ENCODE results near the gene PTPN12.
A peak's percentile ranks its signal among the peaks of the same experiment; 100 is the strongest.

Gene PTPN12

GRCh38 chr7:77575187-77575586 lies 38.1 kb downstream of the PTPN12 start:
- no peak for DNase-seq (ENCODE audit: low read depth)

GRCh38 chr7:77576856-77577255 lies 39.8 kb downstream of the PTPN12 start:
- no peak overlapping the region for H3K4me3 ChIP-seq (ENCODE audit: control insufficient read depth, low read depth, low read length)
- no peak for DNase-seq (ENCODE audit: low read depth)
- no peak for TF ChIP-seq CTCF (IDR thresholded peaks at IDR 0.05; ENCODE audit: control insufficient read depth, insufficient read depth, low read depth, low read length, missing control alignments)

More at GRCh38 chr7:77575187-77575586, 38.1 kb downstream of the PTPN12 start:
- TF ChIP-seq CTCF (IDR thresholded peaks at IDR 0.05; ENCODE audit: control insufficient read depth, insufficient read depth, low read depth, low read length, missing control alignments) = no peak
- H3K4me3 ChIP-seq (ENCODE audit: control insufficient read depth, low read depth, low read length) = no peak overlapping the region

- no peak overlapping the region for H3K4me3 ChIP-seq (ENCODE audit: control insufficient read depth, low read depth, low read length)
- no peak for TF ChIP-seq CTCF (IDR thresholded peaks at IDR 0.05; ENCODE audit: control insufficient read depth, insufficient read depth, low read depth, low read length, missing control alignments)
- DNase-seq (ENCODE audit: low read depth) = no peak
These were observed 42.7 kb downstream of the PTPN12 start for GRCh38 chr7:77579797-77580196.

GRCh38 chr7:77580762-77581350 lies 43.8 kb downstream of the PTPN12 start:
- no peak for TF ChIP-seq CTCF (IDR thresholded peaks at IDR 0.05; ENCODE audit: control insufficient read depth, insufficient read depth, low read depth, low read length, missing control alignments)
- H3K4me3 ChIP-seq (ENCODE audit: control insufficient read depth, low read depth, low read length) = no peak overlapping the region
- peak; percentile 31 for DNase-seq (ENCODE audit: low read depth)

GRCh38 chr7:77587272-77587671 lies 50.2 kb downstream of the PTPN12 start:
- no peak for DNase-seq (ENCODE audit: low read depth)
- H3K4me3 ChIP-seq (ENCODE audit: control insufficient read depth, low read depth, low read length) = no peak overlapping the region
- no peak for TF ChIP-seq CTCF (IDR thresholded peaks at IDR 0.05; ENCODE audit: control insufficient read depth, insufficient read depth, low read depth, low read length, missing control alignments)

GRCh38 chr7:77600952-77601351 lies 63.9 kb downstream of the PTPN12 start:
- TF ChIP-seq CTCF (IDR thresholded peaks at IDR 0.05; ENCODE audit: control insufficient read depth, insufficient read depth, low read depth, low read length, missing control alignments) = no peak
- no peak for DNase-seq (ENCODE audit: low read depth)

GRCh38 chr7:77606562-77606961 lies 69.5 kb downstream of the PTPN12 start:
- no peak overlapping the region for H3K4me3 ChIP-seq (ENCODE audit: control insufficient read depth, low read depth, low read length)
- DNase-seq (ENCODE audit: low read depth) = no peak
- TF ChIP-seq CTCF (IDR thresholded peaks at IDR 0.05; ENCODE audit: control insufficient read depth, insufficient read depth, low read depth, low read length, missing control alignments) = no peak

More at GRCh38 chr7:77600952-77601351, 63.9 kb downstream of the PTPN12 start:
- no peak overlapping the region for H3K4me3 ChIP-seq (ENCODE audit: control insufficient read depth, low read depth, low read length)
